ENCODE measurements around the gene KCNIP4. TPM values are rescaled to one million over a fixed set of nuclear protein-coding genes. Genes with fewer than 3 reads are reported as not detected.
A peak's percentile ranks its signal among the peaks of the same experiment; 100 is the strongest.
"Not testable (repeated sequence)": the region's sequence is repeated elsewhere in the genome, so short reads cannot be mapped to it uniquely, and the experiment has no call there.

Gene KCNIP4
- total RNA-seq, 1 donor from 2014 or later: not detected

DNA sequence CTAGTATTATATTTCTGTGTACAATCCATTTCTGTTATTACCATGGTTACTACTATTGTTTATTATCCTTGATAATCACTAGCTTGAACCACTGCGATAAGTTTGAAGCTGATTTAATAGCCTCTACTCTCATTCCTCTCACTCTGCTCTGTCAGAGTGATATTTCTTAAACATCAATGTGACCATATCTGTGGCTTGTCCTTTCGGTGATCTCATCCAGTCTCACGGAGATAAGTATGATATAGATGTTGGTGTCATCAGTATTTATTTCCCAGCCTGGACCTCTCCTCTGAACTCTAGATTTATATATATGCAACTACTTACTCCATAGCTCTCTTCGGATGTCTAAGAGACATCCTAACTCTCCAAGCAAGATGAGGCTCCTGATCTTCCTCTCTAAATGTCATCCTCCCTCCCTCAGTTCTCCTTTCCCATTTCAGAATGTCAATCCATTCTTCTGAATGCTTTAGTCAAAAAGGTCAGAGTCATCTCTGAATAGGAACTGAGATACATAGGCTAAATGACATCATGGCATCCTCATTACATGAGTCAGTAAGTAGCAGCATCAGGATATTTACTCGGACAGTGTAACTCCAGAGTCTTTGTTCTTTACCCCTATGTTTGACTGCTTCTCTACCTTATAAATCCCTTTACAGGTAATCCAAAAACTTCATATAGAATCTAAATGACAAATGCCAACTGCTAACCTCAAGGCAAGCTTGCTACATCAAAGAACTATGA, 1118.8 kb downstream of the KCNIP4 start:
- no peak for DNase-seq (ENCODE audit: extremely low read depth, low read depth, low spot score)

DNA sequence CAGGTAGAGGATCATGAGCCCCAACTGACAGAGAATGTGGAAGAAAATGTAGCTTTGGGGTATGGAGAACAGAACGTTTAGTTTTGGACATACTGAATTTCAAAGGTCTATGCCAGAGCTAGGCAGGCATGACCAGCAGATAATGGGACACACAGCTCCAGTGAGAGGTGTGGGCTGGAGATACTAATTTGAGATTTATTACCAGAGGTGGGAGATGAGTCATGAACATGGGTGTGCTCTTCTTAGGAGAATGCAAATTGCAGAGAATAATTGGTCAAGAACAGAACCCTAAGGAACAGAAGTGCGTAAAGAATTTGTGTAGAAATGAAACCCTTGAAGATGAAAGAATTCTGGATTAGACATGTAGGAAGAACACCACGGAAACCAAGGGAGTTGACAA, 1123.1 kb downstream of the KCNIP4 start:
- DNase-seq (ENCODE audit: extremely low read depth, low read depth, low spot score): no peak

DNA sequence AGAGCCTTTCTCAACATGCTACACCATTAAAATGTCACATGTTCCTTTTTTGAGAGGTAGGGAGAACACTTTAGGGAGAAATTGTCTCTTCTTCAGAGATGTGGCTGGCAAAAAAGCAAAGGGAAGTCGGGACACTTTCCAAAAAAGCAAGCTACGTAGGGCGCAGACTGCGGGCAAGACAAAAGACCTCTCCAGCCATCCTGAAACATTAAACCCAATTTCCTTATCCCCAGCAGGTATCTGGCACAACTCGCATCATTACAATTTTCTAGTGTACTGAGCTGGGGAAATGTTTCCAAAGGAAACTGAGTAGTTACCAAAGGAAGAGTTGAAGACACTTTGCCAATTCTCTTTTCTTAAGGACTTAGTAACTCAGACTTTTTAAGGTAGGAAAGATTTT, 1132.3 kb downstream of the KCNIP4 start:
- no peak for DNase-seq (ENCODE audit: extremely low read depth, low read depth, low spot score)

GRCh38 chr4:20813700-20814099, 1134.9 kb downstream of the KCNIP4 start:
- no peak for DNase-seq (ENCODE audit: extremely low read depth, low read depth, low spot score)

DNA sequence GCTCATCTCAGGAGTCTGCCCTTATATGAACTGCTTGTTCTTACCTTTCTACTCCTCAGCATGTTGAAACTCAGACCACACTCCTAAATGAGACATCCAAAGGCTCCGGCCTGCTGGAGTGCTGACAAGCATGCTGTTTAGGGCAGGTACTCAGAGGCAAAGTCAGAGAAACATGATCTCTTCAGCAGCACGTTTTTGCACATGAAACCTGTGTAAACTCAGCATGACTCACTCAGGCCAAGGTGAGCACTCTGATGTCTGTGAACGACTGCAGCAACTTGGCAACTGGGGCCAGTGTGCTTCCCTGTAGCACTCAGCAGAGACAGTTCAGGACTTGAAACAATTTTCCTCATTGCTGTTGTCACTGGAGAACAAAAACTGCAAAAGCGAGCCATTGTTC, 1138.8 kb downstream of the KCNIP4 start:
- DNase-seq (ENCODE audit: extremely low read depth, low read depth, low spot score): no peak

DNA sequence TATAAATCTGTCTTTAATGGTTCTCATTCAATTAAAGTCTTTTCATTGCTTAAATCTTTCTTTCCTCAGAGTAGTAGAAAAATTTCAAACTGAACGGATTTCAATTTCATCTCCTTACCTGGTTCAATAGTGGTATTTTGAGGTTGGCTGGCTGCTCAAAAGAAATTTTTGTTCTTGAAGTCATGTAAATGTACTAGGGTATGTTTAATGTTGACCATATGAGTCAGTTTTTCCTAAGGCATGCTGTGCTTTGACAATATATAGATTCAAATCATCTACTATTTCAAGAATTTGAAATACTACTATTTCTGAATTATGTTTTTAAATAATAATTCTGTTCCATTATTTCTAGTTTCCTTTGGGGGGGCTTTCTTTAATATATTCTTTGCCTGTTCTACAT, 1142.9 kb downstream of the KCNIP4 start:
- DNase-seq (ENCODE audit: extremely low read depth, low read depth, low spot score): no peak

DNA sequence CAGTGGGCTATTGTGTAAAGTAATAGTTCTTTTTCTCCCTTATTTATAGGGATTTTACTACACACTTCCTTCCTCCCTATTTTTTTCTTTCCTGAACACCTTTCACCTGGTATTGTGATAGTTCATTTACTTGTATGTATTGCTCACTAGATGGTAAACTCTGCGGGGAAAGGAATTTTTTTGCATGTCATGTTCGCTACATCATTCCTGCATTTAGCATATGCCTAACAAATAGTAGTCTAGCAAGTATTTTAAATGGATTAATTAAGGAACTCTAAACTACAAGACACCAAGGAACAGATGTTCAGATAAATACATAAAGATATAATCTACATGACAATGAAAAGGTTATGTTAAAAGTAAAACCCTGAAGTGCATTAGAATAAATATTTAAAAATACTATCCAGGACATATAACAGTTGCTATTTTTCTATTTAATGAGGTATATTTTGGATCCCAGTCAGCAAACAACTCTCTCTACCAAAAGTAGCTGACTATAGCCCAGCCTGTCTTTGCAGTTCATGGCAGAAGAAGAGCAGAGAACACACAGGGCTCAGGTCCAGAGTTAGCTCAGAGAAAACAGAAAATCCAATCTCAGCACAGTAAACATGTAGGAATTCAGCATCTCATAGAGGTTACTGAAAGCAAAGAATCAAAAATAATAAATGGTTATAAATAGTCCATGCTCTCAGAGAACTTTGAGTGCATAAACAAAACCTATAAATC, 1160.5 kb downstream of the KCNIP4 start:
- DNase-seq (ENCODE audit: extremely low read depth, low read depth, low spot score): no peak

DNA sequence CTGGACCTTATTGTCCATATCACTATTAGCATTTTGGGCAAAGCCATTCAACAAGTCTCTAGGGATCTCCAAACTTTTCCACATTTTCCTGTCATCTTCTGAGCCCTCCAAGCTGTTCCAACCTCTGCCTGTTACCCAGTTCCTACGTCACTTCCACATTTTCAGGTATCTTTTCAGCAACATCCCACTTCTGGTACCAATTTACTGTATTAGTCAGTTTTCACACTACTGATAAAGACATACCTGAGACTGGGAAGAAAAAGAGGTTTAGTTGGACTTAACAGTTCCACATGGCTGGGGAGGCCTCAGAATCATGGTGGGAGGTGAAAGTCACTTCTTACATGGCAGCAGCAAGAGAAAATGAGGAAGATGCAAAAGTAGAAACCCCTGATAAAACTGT, 1165.4 kb downstream of the KCNIP4 start:
- DNase-seq (ENCODE audit: extremely low read depth, low read depth, low spot score): not testable (repeated sequence)

DNA sequence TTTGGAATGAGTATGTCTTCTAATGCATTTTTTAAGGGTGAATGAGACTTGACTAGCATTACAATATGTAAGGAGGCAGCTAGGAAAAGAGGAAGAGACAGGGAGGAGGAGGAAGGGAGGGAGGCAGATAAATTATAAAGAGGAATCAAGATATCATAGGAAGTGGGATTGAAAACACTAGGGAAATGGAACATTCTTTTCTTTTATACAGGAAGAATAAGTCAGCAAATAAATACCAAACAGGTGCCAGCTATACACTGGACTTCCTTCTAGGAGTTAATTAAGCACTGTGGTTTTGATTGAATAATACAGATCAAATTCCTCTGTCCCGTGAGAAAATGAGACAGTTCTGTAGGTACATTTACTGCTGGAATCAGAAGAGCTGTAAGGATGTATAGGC, 1169.7 kb downstream of the KCNIP4 start:
- DNase-seq (ENCODE audit: extremely low read depth, low read depth, low spot score): peak; percentile 37

DNA sequence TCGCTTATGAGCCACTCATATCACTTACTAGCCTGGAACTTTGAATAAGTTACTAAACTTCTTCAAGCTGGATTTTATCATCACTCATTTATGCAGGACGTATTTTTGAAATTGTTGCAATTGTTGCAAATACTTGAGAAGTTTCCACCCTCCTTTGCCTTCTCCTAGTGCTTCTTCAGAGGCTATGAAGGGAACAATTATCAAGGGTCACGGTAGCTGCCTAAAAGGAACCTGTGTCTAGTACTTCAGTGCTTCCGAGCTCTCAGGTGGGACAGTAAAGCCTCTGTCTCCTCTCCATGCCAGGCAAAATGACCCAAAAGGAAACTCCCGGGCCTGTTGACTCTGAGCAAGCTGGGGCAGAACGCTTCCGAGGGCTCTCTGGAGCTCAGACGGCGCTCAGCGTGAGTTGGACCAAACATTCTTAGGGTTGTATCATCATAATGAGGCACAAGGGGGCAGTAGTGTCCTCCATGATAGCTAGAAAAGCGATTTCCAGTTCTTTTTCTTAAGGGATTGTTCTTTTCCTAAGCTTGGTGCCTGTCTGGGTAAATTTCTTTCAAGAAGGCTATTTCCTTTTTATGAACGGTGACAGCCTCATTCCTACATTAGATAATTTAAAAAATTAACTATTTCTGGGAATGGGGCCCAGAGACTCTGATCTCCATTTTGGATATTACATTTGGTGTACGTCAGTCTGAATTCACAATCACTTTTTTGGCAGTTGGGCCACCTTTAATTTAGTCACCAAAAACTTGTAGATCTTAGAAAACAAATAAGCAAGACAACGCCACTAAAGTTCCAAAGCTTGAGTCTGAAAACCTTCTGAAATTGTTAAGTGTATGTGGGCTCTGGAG, 1175.2 kb downstream of the KCNIP4 start:
- peak; percentile 71 for DNase-seq (ENCODE audit: extremely low read depth, low read depth, low spot score)

DNA sequence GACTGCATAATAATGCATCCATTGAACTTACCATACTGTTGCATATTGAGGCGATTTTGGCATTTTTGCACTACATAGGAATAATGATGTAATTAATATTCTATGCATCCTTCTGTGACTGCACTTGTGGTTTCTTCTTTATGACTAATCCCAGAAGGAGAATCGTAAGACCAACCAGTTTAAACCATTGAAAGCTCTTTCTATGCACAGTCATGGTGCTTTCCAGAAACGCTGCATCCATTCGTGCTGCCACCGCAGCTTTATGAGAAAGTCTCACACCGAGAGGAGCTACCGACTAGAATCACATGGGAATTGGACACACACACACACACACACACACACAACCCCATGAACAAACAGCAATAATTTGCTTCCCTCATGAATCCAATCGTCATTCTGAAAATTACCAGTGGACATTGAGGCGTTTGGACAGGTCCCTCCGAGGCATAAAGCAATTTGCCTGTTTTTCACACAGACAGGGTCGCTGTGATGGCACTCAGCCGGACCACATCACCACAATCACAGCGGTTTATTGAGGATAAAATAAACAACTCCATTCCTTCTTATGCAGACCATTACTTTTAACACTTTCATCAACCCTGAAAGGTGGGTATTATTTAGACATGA, 1184.1 kb downstream of the KCNIP4 start:
- DNase-seq (ENCODE audit: extremely low read depth, low read depth, low spot score): no peak

DNA sequence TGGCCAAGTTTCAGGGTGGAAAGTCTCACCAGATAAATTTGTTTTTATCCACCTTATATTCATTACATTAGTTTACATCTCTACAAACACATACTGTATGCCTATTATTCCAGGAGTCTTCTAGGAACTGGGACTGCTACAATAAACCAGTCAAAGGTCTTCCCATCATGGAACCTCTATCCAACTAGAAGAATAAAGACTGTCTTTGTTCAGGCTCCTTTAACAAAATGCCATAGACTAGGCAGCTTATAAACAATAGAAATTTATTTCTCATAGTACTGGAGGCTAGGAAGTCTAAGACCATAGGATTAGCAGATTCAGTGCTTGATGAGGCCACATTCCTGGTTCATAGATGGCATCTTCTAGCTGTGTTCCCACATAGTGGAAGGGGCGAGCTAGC, 1186.7 kb downstream of the KCNIP4 start:
- DNase-seq (ENCODE audit: extremely low read depth, low read depth, low spot score): no peak

DNA sequence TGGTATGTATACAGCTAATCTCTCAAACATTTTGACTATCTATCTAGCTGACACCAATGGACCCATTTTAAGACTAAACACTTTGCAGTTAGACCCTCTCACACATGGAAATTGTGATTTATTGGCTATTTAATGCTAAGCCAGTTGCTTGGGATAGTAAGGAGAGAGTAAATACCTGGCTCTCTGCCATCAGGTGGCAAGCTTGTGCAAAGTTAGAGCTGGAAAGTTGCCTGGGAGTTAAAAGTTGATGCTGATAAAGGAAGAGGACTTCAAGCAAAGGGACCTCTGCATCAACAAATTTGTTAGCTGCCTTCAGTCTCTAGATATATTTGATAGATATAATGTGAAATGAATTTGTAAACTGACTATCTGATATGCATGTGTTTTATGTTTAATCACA, 1187.2 kb downstream of the KCNIP4 start:
- DNase-seq (ENCODE audit: extremely low read depth, low read depth, low spot score): no peak

DNA sequence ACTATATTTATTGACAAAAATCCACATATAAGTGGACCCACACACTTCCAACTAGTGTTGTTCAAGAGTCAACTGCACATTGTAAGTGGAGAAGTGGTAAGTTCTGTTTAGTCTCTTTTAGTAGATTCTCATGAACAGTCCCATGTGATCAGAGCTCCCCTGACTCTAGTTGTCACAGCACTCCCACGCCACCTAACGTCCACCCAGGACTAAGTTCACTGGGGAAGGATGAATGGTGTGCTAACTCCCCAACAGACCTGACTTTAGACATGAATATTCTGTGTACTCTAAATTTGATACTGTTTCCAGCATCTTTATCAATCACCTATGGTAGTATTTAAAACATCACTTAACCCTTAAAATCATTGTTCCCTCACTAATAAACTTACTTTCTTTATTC, 1188.5 kb downstream of the KCNIP4 start:
- DNase-seq (ENCODE audit: extremely low read depth, low read depth, low spot score): no peak

DNA sequence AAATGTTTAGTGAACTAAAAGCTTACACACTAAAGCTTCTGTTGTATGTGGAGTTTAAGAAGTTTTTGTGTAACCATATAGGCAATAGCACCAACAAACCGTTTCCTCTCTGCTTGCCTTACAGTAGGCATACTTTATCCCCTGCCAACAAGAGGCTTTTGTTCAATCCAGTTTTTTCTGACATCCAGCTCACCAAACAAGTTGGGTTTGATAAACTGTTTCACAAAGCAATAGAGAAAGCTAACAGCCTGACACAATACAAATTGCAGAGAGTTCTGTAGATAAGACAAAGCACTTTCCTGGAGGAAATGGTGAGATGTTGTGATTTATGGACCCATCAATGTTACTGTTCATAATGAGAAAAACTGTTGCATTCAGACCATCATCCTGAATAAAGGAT, 1194.5 kb downstream of the KCNIP4 start:
- DNase-seq (ENCODE audit: extremely low read depth, low read depth, low spot score): no peak

GRCh38 chr4:20752641-20753040, 1195.9 kb downstream of the KCNIP4 start:
- no peak for DNase-seq (ENCODE audit: extremely low read depth, low read depth, low spot score)

DNA sequence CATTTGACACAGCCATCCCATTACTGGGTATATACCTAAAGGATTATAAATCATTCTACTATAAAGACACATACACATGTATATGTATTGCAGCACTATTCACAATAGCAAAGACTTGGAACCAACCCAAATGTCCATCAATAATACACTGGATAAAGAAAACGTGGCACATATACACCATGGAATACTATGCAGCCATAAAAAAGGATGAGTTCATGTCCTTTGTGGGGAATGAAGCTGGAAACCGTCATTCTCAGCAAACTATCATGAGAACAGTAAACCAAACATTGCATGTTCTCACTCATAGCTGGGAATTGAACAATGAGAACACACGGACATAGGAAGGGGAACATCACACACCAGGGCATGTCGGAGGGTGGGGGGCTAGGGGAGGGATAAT, 1202.6 kb downstream of the KCNIP4 start:
- DNase-seq (ENCODE audit: extremely low read depth, low read depth, low spot score): not testable (repeated sequence)

DNA sequence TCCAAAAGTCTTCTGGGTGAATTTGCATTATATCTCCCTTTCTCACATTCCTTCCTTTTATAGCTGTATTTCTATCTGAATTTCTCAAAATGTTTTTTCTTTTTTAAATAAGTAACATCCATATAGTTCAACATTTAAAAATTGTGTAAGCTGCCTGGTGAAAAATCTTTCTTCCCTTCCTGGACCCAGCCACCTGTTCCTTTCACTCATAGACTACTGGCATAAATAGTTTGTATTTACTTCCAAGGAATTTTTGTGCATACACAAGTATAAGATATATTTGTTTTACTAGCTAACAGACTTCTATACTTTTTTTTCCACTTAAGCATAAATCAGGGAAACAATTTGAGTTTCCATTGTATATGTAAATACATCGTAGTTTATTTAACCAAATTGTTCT, 1212.6 kb downstream of the KCNIP4 start:
- DNase-seq (ENCODE audit: extremely low read depth, low read depth, low spot score): no peak

DNA sequence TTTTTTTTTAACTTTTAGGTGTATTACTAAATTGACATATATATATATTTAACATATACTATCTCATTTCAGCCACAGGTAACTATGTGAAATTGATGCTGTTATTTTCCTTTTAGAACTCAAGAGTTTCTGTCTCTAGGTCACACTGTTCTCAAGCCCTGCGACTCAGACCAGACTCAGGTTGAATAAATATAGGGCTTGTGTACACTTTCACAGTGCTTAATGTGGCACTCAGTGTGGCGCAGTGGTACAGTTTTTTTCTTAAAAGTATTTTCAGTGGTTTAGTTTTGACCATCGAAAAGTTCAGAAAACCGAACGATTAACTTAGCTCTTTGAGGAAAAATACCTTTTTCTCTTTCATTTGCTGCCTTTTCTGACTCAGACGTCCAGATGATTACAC, 1223.7 kb downstream of the KCNIP4 start:
- DNase-seq (ENCODE audit: extremely low read depth, low read depth, low spot score): no peak

DNA sequence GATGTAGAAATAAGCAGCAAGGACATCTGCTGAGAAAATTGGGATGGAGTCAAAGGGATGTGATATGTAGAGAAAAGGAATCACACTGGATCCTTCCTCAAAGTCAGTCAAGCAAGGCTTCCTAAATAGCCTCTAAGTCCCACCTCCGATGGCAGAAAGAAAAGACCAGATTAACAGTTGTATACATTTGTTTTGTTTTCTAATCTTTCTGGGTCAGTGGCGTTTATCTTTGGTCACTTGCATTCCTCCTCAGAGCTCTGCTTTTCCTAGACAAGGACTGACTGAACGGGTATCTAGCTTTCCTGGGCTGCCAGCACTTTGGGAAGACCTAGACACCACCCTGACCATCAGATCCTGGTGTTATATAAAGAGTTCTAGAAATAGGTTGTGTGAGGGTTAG, 1225.1 kb downstream of the KCNIP4 start:
- DNase-seq (ENCODE audit: extremely low read depth, low read depth, low spot score): no peak

DNA sequence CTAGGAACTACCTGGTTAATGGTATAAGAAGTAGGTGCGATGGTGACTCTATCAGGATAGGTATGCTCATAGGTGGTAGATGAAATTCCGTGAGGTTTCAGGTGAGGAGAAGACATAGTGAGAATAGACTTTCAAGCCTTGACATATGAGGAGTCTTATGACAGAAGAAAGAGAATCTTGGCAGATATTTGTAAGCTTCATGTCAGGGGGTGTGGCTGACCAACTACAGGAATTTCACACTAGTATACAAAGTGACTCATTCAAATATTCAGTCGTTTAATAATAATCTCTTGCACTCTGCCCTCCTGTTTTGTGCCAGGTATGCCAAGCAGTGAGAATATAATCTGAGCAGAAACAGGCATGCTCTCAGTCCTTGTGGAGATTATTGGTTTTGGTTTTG, 1225.6 kb downstream of the KCNIP4 start:
- no peak for DNase-seq (ENCODE audit: extremely low read depth, low read depth, low spot score)

Measured in glomerular endothelial cell (primary cell).